ENCODE results near the gene GHDC.
"Not testable (repeated sequence)": the region's sequence is repeated elsewhere in the genome, so short reads cannot be mapped to it uniquely, and the experiment has no call there.

Gene GHDC

DNA sequence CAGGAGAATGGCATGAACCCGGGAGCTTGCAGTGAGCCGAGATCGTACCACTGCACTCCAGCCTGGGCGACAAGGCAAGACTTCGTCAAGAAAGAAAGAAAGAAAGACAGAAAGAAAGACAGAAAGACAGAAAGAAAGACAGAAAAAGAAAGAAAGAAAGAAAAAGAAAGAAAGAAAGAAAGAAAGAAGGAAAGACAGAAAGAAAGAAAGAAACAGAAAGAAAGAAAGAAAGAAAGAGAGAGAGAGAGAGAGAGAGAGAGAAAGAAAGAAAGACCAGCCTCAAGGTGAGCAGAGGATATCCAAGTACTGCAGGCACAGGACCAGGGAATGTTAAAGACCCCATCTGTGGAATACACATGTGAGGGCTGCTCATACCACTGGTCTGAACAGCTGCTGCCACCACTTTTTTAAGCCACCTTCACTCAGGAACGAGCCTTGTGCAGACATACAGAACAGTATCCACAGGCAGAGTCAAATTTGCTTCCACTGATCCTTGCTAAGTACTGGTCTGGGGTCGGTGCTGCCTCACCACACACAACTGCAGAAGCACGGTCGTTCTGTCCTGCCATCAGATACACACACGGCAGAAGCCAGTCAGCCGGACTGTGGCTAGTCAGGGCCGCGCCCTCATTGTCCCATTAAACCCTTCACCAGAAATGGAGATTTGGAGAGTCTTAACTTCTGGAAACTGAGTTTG, 47.2 kb downstream of the GHDC start:
- DNase-seq, result no peak

DNA sequence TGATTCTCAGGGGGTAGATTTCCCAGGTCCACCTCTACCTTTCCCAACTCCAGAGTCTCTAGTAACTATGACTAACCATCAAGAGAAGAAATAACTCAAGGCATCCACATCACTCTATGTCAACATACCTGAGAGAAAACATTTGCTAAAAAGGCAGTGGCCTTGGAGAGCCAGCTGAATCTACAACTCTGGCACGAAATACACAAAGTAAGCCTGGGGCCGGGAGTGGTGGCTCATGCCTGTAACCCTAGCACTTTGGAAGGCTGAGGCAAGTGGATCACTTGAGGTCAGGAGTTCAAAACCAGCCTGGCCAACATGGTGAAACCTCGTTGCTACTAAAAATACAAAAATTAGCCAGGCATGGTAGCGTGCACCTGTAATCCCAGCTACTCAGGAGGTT, 51.2 kb downstream of the GHDC start:
- not testable (repeated sequence) for DNase-seq

DNA sequence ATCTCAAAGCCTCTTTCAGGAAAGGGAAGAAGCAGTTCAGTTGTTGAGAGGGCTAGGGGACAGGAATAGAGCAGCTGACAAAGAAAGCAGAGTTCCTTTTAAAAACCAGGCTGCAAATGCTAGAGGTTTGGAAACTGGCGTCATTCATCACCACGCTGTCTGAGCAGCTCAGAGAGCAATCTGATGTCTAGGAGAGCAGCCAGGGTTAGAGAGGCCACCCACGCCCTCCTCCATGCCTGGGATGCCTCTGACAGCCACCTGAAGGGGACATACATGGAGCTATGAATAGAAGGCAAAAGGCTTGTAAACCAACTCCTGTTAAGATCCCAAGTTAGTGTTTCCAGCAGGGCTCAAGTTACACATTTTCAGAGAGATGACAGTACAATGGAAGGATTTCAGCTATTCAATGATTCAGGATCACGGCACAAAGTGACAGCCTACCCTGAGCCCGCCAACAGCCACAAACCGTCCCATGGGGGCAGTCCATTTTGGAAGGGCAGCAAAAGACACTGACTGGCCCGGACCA, 51.9 kb downstream of the GHDC start:
- no peak for DNase-seq

DNA sequence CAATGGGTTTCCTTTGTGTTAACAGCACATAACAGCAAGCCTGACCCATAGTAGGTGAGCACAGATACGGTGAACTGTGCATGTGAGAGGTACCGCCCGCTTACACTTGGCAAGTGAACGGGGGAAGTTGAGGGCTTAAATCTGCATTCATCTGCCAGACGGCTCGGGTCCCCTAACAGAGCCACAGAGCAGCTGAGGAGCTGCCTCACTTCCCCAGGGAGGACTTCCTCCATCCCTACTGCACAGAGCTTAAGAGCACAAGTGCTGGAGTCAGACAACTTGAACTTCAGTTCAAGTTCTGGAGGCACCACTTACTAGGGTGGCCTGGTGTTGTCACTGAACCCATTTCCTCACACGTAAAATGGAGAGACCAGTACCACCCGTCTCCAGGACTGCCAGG, 52.9 kb downstream of the GHDC start:
- DNase-seq, result no peak

DNA sequence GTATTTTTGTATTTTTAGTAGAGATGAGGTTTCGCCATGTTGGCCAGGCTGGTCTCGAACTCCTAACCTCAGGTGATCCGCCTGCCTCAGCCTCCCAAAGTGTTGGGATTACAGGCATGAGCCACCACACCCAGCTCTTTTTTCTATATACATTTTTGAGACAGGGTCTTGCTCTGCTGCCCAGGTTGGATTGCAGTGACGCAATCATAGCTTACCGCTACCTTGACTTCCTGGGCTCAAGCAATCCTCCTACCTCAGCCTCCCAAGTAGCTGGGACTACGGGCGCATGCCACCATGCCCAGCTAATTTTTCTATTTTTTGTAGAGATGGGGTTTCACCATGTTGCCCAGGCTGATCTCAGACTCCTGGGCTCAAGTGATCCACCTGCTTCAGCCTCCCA, 53.6 kb downstream of the GHDC start:
- not testable (repeated sequence) for DNase-seq

Data from activated effector memory CD4-positive, alpha-beta T cell treated with Interleukin-2 at 50 U/mL for 16 hours (primary cell).